Measurements from ENCODE around the gene MSI2. TPM values are rescaled to one million over a fixed set of nuclear protein-coding genes. Genes with fewer than 3 reads are reported as not detected.

Gene MSI2
- total RNA-seq, 2 experiments from 2014 or later, result 117 to 120 TPM

DNA sequence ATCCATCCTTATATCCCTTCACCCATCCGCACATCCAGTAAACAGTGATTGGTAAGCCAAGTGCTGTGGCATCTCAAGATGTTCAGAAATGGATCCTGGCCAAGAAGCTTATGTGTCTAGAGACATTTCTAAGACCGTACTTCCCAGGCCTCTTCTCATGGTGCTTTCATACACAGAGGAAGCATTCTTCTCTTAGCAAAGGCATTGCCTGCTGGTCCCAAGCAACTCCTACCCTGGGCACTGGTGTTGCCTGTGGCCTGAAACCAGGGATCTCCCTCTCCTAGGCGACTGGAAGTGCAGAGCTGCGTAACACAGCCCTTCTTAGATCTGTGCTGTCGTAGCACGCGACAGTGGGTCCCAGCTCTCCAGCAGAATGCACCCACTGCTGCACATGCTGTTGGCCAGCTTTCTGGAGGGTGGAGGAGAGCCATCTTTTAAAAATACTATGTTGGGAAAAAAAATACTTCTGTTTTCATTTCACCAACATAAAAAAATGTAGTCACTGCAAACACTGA, 305.9 kb downstream of the MSI2 start:
- no peaks in the 10 kb centered on the region for H3K27me3 Mint-ChIP-seq
- no peak overlapping the region for H3K27ac Mint-ChIP-seq
- no peaks in the 10 kb centered on the region for H3K9me3 Mint-ChIP-seq (ENCODE audit: low read depth)
- peaks cover 4% of the 10 kb centered on the region for H3K4me1 Mint-ChIP-seq
- CTCF ChIA-PET, result interaction anchor here (0.8 kb wide), 1 partner anchor 15 kb away, joined by 3 read pairs; no protein-coding TSS in a partner anchor
- H3K36me3 Mint-ChIP-seq, result no peaks in the 10 kb centered on the region
- DNase-seq (no peak), ATAC-seq (no peak)
- H3K4me3 Mint-ChIP-seq, result no peak overlapping the region

DNA sequence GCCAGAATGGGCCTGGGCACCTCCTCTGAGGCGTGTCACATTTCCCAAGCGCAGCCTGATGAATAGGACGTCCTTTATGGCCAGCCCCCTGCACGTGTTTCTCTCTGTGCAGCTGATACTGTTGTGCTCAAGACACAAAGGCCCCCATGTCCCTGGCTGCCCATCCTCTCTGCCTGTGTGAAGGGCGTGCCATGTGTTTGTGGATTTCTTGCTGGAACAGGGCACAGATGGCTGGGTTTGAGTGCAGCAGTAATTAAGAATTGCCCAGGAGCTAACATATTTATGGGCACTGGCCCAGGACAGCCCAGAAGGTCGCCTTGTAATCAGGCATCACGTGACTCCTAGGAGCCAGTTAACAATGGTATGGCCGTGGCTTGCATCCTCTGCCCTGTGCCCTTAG, 307.6 kb downstream of the MSI2 start:
- H3K4me3 Mint-ChIP-seq, result no peak overlapping the region
- CTCF ChIA-PET, result no interaction called here
- DNase-seq (no peak), ATAC-seq (no peak)
- no peaks in the 10 kb centered on the region for H3K27me3 Mint-ChIP-seq
- H3K27ac Mint-ChIP-seq, result no peak overlapping the region
- no peaks in the 10 kb centered on the region for H3K36me3 Mint-ChIP-seq
- H3K9me3 Mint-ChIP-seq (ENCODE audit: low read depth), result no peaks in the 10 kb centered on the region
- H3K4me1 Mint-ChIP-seq, result peaks cover 4% of the 10 kb centered on the region

DNA sequence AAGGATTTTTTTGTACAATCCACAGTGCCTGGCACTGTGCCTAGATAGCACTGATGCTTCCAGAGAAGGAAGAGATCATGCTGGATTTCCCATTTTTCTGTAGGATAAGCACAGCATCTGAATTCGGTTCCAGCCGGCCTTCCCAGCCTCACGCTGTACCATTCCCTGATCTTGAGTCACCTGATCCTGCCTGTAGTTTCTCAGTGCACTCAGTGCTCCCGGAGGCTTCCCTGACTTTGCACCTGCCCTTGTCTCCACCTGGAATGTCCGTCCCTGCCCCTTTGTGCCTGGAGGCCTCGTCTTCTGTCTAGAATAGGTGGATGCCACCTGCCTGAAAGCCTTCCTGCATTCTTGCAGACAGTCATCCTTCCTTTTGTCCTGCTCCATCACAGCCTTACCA, 308.9 kb downstream of the MSI2 start:
- no peak for ATAC-seq
- no peak overlapping the region for H3K27ac Mint-ChIP-seq
- CTCF ChIA-PET, result no interaction called here
- no peak for DNase-seq
- H3K4me3 Mint-ChIP-seq, result no peak overlapping the region
- H3K27me3 Mint-ChIP-seq, result no peaks in the 10 kb centered on the region
- H3K36me3 Mint-ChIP-seq, result no peaks in the 10 kb centered on the region
- no peaks in the 10 kb centered on the region for H3K9me3 Mint-ChIP-seq (ENCODE audit: low read depth)
- H3K4me1 Mint-ChIP-seq, result peaks cover 4% of the 10 kb centered on the region

DNA sequence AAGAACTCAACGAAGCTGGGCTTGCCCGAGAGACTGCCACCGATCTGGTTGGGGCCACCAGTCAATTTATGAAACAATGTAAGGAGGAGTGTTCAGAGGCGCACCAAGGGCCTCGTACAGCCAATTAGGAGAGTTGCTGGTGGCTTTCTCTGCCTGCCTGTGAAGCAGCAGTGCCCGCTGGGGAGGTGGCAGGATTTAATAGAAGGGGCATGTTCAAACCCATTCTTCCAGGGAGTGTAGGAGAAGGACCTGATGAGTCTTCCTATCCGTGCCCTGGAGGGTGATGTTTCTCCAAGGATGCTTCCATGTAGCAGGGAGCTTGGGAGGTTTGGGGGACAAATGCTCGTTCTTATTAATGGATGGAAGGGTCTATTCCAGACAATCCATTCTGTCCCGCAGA, 310.4 kb downstream of the MSI2 start:
- DNase-seq, result no peak
- Mint-ChIP-seq H3K27me3 (no peaks in the 10 kb centered on the region), H3K36me3 (no peaks in the 10 kb centered on the region), H3K4me3 (no peak overlapping the region), H3K4me1 (no peaks in the 10 kb centered on the region), H3K27ac (no peak overlapping the region), H3K9me3 (ENCODE audit: low read depth) (no peaks in the 10 kb centered on the region)
- no peak for ATAC-seq
- CTCF ChIA-PET, result interaction anchor here (1.1 kb wide), 1 partner anchor 323 kb away, joined by 3 read pairs; no protein-coding TSS in a partner anchor

DNA sequence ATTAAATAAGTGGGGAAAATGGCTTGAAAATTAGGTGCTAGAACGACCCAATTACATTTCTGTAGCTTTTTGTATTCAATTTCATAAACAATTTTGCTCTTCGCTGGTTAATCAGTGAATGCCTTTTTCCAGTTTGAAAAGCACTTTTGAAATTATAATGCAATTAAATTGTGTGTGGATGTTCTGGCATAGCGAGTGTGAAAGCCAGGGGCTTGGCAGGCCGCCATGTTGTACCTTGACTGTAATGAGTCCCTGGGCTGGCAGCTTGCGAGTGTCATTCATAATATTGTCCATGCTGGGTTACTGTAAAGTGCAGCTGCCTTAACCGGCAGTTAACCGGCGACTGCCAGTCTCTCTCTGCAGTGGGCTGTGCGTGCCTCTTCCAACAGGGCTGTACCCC, 310.9 kb downstream of the MSI2 start:
- Mint-ChIP-seq H3K36me3 (no peaks in the 10 kb centered on the region), H3K27ac (no peak overlapping the region), H3K4me1 (no peaks in the 10 kb centered on the region), H3K27me3 (no peaks in the 10 kb centered on the region), H3K4me3 (no peak overlapping the region), H3K9me3 (ENCODE audit: low read depth) (no peaks in the 10 kb centered on the region)
- DNase-seq (no peak), ATAC-seq (no peak)
- CTCF ChIA-PET, result no interaction called here

DNA sequence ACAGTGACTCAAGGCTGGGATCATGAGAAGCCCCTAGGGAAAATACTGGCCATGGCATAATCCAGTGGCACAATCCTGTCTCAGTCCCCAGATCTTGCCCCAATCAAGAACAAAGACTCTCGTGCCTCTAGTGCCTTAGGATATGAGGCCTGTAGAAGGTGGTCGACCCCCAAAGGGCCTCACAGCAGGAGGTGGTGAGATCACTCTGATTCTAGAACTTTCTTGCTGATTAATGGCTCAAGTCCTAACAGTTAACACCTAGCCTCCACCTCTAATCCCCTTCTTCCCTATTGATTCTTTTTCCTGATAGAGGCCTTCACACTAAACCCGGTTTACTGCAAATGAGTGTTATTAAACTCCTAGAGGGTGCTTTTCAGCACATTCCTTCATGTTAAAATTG, 312.0 kb downstream of the MSI2 start:
- Mint-ChIP-seq H3K4me1 (no peaks in the 10 kb centered on the region), H3K4me3 (no peak overlapping the region), H3K36me3 (no peaks in the 10 kb centered on the region), H3K9me3 (ENCODE audit: low read depth) (no peaks in the 10 kb centered on the region), H3K27me3 (no peaks in the 10 kb centered on the region), H3K27ac (no peak overlapping the region)
- ATAC-seq (no peak), DNase-seq (no peak)
- CTCF ChIA-PET, result no interaction called here

DNA sequence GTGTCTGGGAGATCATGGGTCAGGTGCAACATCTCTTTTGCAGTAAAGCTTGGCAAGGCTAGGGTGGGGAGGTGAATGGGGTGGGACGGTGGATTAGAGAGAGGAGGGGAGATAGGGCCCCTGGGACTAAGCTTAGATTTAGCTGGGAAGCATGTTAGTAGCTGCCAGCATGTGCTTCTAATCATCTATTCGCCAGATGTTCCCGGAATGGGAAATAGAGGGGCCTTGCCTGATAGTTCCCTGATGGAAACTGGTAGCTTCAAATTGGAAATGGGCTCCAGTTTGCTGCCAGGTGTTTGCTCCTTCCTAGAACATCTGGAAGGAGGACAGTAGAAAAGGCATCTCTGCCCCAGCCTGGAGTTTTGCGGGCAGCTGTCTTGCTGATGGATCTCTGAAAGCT, 312.7 kb downstream of the MSI2 start:
- ATAC-seq (no peak), DNase-seq (no peak)
- Mint-ChIP-seq H3K4me1 (no peaks in the 10 kb centered on the region), H3K36me3 (no peaks in the 10 kb centered on the region), H3K27me3 (no peaks in the 10 kb centered on the region), H3K9me3 (ENCODE audit: low read depth) (no peaks in the 10 kb centered on the region), H3K27ac (no peak overlapping the region), H3K4me3 (no peak overlapping the region)
- CTCF ChIA-PET, result no interaction called here

DNA sequence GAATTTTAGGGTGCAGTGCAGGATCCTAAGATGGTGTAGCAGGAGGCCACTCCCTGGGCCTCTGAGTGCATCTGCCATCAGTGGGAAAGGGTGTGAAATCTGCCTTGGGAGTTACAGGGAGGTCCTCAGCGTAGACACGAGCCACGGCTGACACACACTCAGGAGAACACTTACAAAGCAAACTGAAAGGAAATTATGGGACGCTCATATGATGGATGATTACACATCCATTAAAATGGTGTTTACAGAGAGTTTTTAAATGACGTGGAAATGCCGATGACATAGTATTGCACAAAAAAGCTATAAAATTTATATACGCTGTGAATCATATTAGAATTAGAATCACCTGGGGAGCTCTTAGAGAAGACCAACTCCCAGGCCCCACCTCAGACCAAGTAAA, 313.5 kb downstream of the MSI2 start:
- H3K4me1 Mint-ChIP-seq, result no peaks in the 10 kb centered on the region
- no peak overlapping the region for H3K4me3 Mint-ChIP-seq
- ATAC-seq, result no peak
- H3K36me3 Mint-ChIP-seq, result no peaks in the 10 kb centered on the region
- no peaks in the 10 kb centered on the region for H3K27me3 Mint-ChIP-seq
- DNase-seq, result no peak
- H3K9me3 Mint-ChIP-seq (ENCODE audit: low read depth), result no peaks in the 10 kb centered on the region
- CTCF ChIA-PET, result interaction anchor here (1.2 kb wide), 1 partner anchor 102 kb away, joined by 3 read pairs; no protein-coding TSS in a partner anchor
- no peak overlapping the region for H3K27ac Mint-ChIP-seq

DNA sequence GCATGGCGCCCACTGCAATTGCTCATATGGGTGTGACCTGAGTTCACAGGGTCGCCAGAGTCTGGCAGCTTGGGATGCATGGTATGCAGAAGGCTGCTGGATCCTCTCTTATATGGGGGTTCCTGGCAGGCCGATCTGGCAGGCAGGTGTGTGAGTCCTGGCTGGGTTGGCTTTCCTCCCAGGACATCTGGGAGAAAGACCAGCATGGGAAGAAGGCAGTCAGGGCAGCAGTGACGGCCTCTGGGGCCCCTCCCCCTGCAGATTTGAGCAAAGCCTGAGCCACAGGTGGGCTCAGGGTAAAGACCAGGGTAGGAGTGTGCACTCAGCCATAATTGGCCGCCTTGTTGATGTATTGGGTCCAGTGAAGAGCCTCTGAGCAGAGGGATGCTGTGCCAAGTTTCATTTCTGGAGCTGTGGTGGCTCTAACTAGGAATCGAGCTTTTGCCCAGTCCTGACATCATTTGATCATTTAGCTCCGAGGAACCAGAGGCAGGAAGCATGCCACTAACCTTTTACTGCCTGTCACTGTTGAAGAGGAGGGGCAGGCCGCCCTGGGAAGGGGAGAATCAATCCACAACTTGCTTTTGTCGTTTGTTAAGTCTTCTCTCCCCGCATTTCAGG, 314.5 kb downstream of the MSI2 start:
- CTCF ChIA-PET, result interaction anchor here (1.2 to 1.3 kb wide), 2 partner anchors 101 to 102 kb away, joined by 3 read pairs; no protein-coding TSS in a partner anchor
- ATAC-seq (no peak), DNase-seq (no peak)
- Mint-ChIP-seq H3K27ac (no peak overlapping the region), H3K27me3 (no peaks in the 10 kb centered on the region), H3K4me1 (no peaks in the 10 kb centered on the region), H3K36me3 (no peaks in the 10 kb centered on the region), H3K9me3 (ENCODE audit: low read depth) (no peaks in the 10 kb centered on the region), H3K4me3 (no peak overlapping the region)

DNA sequence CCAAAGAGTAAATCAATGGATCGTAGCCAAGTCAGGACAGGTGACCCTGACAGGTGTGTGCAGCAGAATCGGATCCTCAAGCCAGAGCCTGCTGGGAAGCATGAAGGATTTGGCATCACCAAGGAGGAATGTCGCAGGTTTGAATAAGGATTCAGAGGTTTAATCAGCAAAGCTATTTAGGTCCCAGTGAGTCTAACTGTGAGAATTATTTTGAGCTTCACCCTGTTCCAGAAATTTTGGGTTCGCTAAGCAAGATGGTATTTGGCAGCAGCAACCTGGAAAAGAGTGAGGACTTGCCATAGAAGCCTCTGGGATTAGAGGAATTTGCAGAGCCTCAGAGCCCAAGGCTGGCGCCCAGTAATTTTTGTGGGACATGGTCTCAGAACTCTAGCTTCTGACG, 315.7 kb downstream of the MSI2 start:
- DNase-seq (no peak), ATAC-seq (no peak)
- Mint-ChIP-seq H3K4me1 (no peaks in the 10 kb centered on the region), H3K27me3 (no peaks in the 10 kb centered on the region), H3K4me3 (no peak overlapping the region), H3K36me3 (no peaks in the 10 kb centered on the region), H3K27ac (no peak overlapping the region), H3K9me3 (ENCODE audit: low read depth) (no peaks in the 10 kb centered on the region)
- CTCF ChIA-PET, result interaction anchor here (1.3 kb wide), 1 partner anchor 100 kb away, joined by 3 read pairs; no protein-coding TSS in a partner anchor

DNA sequence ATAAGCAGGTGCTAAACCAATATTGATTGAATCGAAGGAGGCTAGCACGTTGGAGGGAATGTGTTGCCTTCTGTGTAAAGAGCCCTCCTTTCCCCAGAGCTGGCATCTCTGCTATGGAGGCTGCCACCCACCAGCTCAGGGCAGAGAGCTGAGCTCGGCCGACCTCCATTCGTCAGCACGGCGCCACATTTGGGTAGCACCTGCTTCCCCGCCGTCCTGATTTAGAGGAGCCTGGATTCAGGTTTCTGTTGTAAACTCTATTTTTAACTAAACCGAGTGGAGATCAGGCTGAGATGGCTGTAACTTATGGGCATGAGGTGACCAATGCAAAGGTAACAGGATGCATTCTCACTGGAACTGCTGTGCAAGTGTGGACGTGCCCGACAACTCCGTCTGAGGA, 316.3 kb downstream of the MSI2 start:
- DNase-seq, result no peak
- Mint-ChIP-seq H3K36me3 (no peaks in the 10 kb centered on the region), H3K27ac (no peak overlapping the region), H3K9me3 (ENCODE audit: low read depth) (no peaks in the 10 kb centered on the region), H3K27me3 (no peaks in the 10 kb centered on the region), H3K4me1 (no peaks in the 10 kb centered on the region), H3K4me3 (no peak overlapping the region)
- CTCF ChIA-PET, result no interaction called here
- ATAC-seq, result no peak

DNA sequence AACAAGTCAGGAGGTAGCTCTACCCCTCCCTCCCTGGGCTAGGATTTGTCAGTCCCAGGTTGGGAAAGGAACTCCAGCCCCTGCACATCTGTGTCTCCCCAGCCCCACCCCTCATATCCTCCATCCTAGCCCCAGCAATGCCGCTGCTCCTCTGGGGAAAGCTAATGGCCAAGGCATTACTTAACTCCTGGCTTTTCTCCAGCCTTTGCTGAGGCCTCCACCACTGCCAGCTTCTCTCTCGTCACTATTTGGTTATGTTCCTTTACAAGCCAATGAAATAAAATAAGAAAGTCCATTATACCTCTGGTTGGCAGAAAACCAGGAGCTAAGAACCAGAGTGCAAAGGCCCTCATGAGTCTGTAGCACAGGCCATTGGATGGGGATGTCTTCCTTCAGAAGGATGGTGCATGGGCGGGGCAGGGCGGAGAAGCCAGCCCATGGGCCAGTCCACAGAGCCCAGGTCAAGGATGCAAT, 317.8 kb downstream of the MSI2 start:
- CTCF ChIA-PET, result interaction anchor here (1.2 kb wide), 1 partner anchor 24 kb away, joined by 6 read pairs; no protein-coding TSS in a partner anchor
- H3K9me3 Mint-ChIP-seq (ENCODE audit: low read depth), result no peaks in the 10 kb centered on the region
- no peak overlapping the region for H3K27ac Mint-ChIP-seq
- H3K4me3 Mint-ChIP-seq, result no peak overlapping the region
- H3K4me1 Mint-ChIP-seq, result no peaks in the 10 kb centered on the region
- DNase-seq, result no peak
- H3K27me3 Mint-ChIP-seq, result no peaks in the 10 kb centered on the region
- no peak for ATAC-seq
- no peaks in the 10 kb centered on the region for H3K36me3 Mint-ChIP-seq

DNA sequence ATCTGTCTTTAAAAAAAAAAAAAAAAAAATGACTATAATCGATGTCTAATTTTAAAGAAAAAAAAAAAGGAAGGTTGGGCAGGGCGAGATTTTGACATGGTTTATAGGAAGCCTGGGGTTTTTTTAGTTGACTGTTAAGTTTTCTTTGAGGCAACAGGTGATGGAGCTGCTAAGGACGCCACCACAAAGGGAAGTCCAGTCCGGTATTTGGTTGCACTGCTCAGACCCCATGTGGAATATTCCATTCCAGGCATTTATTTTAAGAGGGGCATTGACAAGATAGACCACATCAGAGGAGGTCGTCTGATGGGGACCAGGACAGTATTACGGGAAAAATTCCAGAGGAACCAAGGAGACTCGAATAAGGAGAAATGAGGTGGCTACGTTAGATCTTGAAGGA, 320.4 kb downstream of the MSI2 start:
- CTCF ChIA-PET, result interaction anchor here (2.1 kb wide), 1 partner anchor 21 kb away, joined by 8 read pairs; no protein-coding TSS in a partner anchor
- H3K36me3 Mint-ChIP-seq, result no peaks in the 10 kb centered on the region
- no peak overlapping the region for H3K27ac Mint-ChIP-seq

More for the DNA sequence above, 320.4 kb downstream of the MSI2 start:
- no peak for DNase-seq
- no peaks in the 10 kb centered on the region for H3K27me3 Mint-ChIP-seq
- no peak for ATAC-seq
- H3K4me1 Mint-ChIP-seq, result no peaks in the 10 kb centered on the region
- H3K4me3 Mint-ChIP-seq, result no peak overlapping the region
- no peaks in the 10 kb centered on the region for H3K9me3 Mint-ChIP-seq (ENCODE audit: low read depth)

Measured in activated CD8-positive, alpha-beta memory T cell treated with anti-CD3 and anti-CD28 coated beads, Interleukin-2, amount 10 ng/mL, durations not matched to agents 7 days and 5 days (primary cell).